MCF 10A (cell line): ENCODE measurements around the gene IL25. TPM values are rescaled to one million over a fixed set of nuclear protein-coding genes. Genes with fewer than 3 reads are reported as not detected.

Experiments used
- BruUV-seq: library from RNA; stranded (reverse); fragments of 400-500 nt; replicated peaks from 2 replicates; lab custom pipeline; 2021; lab: Mats Ljungman, UMichigan
- CTCF ChIA-PET: fragments of 300-600 bp; sonication (Branson Sonifier 250); formaldehyde crosslinking; extraction: SDS; loops from one replicate; lab custom pipeline; 2021; ENCODE audit warnings: antibody characterized with exemption, inconsistent platforms; lab: Yijun Ruan, JAX
- POLR2A ChIA-PET: fragments of 300-600, 350-650 bp; sonication (Branson Sonifier 250); formaldehyde crosslinking; extraction: SDS; loops from one replicate; lab custom pipeline; 2020; ENCODE audit warnings: antibody characterized with exemption, inconsistent platforms; lab: Yijun Ruan, JAX
- DNase-seq: peaks from one replicate; pipeline ENCODE4 v3.0.0-alpha.2; 2018; ENCODE audit not compliant: unreplicated experiment
- H3K27ac Mint-ChIP-seq: one replicate; pipeline ENCODE4 v1.8.0; 2022; ENCODE audit warnings: mild to moderate bottlenecking, low read depth, mixed read lengths; ENCODE audit not compliant: unreplicated experiment
- H3K27me3 Mint-ChIP-seq: one replicate; pipeline ENCODE4 v1.8.0; 2022; ENCODE audit warnings: mixed read lengths; ENCODE audit not compliant: insufficient read depth, unreplicated experiment
- H3K36me3 Mint-ChIP-seq: one replicate; pipeline ENCODE4 v1.8.0; 2022; ENCODE audit warnings: mild to moderate bottlenecking, moderate library complexity, mixed read lengths; ENCODE audit not compliant: insufficient read depth, unreplicated experiment
- H3K4me1 Mint-ChIP-seq: one replicate; pipeline ENCODE4 v1.8.0; 2022; ENCODE audit warnings: mixed read lengths; ENCODE audit not compliant: insufficient read depth, unreplicated experiment
- H3K4me3 Mint-ChIP-seq: one replicate; pipeline ENCODE4 v1.8.0; 2022; ENCODE audit warnings: mild to moderate bottlenecking, moderate library complexity, mixed read lengths; ENCODE audit not compliant: unreplicated experiment
- H3K9me3 Mint-ChIP-seq: one replicate; pipeline ENCODE4 v1.8.0; 2022; ENCODE audit warnings: mixed read lengths; ENCODE audit not compliant: unreplicated experiment
- intact Hi-C: fragments of 100-400 bp; cut with micrococcal nuclease; formaldehyde crosslinking; loops from 2 replicates; pipeline ENCODE4 v1.14.1; 2022
- total RNA-seq: library from RNA; stranded (reverse); gene quantifications from 2 replicates; pipeline ENCODE4 v1.2.3, GENCODE V29; 2022
- TF ChIP-seq, protein P1 (sequence below): fragments of 200-600 bp; IDR thresholded peaks from one replicate; pipeline ENCODE4 v1.8.0; 2022; ENCODE audit warnings: antibody characterized with exemption, mild to moderate bottlenecking; ENCODE audit not compliant: unreplicated experiment

Gene IL25
- total RNA-seq, 1 experiment from 2014 or later: not detected

GRCh38 chr14:23349156-23349845 is 23.3 kb upstream of the IL25 start:
- no TSS peak for BruUV-seq
- no peak overlapping the region for H3K27ac Mint-ChIP-seq
- TF ChIP-seq, protein P1, sequence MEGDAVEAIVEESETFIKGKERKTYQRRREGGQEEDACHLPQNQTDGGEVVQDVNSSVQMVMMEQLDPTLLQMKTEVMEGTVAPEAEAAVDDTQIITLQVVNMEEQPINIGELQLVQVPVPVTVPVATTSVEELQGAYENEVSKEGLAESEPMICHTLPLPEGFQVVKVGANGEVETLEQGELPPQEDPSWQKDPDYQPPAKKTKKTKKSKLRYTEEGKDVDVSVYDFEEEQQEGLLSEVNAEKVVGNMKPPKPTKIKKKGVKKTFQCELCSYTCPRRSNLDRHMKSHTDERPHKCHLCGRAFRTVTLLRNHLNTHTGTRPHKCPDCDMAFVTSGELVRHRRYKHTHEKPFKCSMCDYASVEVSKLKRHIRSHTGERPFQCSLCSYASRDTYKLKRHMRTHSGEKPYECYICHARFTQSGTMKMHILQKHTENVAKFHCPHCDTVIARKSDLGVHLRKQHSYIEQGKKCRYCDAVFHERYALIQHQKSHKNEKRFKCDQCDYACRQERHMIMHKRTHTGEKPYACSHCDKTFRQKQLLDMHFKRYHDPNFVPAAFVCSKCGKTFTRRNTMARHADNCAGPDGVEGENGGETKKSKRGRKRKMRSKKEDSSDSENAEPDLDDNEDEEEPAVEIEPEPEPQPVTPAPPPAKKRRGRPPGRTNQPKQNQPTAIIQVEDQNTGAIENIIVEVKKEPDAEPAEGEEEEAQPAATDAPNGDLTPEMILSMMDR: no peak
- no peak overlapping the region for H3K4me3 Mint-ChIP-seq
- H3K4me1 Mint-ChIP-seq: no peaks in the 10 kb centered on the region
- POLR2A ChIA-PET: no interaction called here
- CTCF ChIA-PET: interaction anchor here (0.6 to 1.1 kb wide), 4 partner anchors 14 to 31 kb away, joined by 3 to 4 read pairs (median 3); no protein-coding TSS in a partner anchor
- peaks cover 7% of the 10 kb centered on the region for H3K9me3 Mint-ChIP-seq
- peaks cover 47% of the 10 kb centered on the region for H3K27me3 Mint-ChIP-seq
- no peak for DNase-seq
- intact Hi-C loops: no loop called here
- no peaks in the 10 kb centered on the region for H3K36me3 Mint-ChIP-seq

DNA sequence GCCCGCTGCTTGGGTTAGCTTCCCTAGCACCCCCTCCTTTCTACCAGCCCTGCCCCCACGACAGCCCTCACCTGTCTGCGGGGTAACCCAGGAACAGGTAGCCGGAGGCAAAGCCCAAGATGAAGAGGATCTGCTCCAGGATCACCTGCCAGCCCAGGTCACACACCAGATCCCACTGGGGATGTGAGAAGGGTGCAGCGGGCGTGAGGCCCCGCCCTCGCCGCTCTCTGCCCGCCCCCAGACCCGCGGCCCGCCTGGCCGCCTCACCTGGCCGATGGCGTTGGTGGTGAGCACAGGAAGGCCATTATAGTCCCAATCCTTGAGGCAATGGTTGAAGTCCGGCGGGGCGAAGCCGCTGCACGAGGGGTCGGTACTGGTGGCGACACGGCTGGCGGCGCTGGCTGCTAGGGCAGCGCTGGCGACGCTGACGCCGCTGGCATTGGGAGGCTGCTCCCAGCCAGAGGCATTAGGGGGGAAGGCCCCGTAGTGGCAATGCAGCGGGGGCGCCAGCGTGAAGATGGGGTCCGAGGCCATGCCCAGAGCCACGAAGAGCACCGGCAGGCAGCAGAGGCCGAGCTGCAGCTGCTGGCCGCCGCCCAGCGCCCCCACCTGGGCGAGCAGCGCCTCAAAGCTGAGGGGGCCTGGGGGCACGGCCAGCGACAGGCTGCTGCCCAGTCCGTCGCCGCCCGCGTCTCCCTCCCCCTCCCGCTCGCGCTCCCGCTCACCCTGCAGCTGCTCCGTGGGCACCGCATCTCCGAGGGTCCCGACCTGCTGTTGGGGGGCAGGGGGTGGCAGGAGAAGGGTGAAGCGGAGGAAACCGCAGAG is 20.7 kb upstream of the IL25 start:
- no peaks in the 10 kb centered on the region for H3K4me1 Mint-ChIP-seq
- intact Hi-C loops: no loop called here
- H3K4me3 Mint-ChIP-seq: no peak overlapping the region
- no peaks in the 10 kb centered on the region for H3K36me3 Mint-ChIP-seq
- H3K27me3 Mint-ChIP-seq: peaks cover 71% of the 10 kb centered on the region
- ChIA-PET CTCF (interaction anchor here (0.7 kb wide), 1 partner anchor 28 kb away, joined by 3 read pairs; no protein-coding TSS in a partner anchor), POLR2A (no interaction called here)
- TF ChIP-seq, protein P1: no peak
- no peak overlapping the region for H3K27ac Mint-ChIP-seq
- BruUV-seq: no TSS peak
- DNase-seq: no peak
- H3K9me3 Mint-ChIP-seq: peaks cover 7% of the 10 kb centered on the region

DNA sequence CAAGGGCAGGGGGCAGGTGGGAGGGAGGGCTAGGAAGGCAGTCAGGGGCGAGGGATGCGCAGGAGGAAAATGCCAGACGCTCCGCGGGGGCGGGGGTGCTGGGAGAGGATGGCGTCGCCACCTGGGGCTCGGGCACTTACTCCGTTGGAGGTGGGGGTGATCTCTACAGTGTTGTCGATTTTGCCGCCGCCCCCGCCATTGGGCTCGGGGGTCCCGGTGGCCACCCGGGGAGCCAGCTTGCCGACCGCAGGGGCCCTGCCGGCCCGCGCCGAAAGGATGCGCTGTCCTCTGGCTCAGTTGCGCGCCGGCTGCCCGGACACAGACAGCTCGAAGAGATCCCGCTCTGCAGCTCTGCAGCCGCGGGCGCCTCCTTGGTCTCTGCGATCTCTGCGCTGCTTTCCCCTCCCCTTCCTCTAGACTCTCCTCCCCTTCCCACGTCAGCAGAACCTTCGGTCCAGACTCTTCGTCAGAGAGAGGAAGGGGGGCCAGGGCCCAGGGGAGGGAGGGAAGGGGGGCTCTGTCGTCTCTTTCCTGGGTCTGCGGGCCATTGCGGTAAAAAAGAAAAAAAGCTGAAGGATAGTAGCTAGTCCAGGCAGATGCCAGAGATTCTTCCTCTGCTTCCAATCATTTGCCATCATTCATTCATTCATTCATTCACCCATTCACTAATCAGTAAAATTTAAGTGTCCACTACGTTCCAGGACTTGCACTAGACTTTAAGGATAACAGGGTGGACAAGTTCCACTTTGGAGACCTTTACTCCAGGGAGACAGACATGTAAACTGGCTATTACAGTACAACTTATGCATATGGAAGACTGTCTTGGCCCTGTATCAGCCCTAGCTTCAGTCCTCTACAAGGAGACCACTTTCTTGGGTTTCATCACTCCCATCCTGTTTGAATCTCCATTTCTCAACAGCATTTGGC is 19.8 kb upstream of the IL25 start, which contains the start of gene SLC22A17:
Gene SLC22A17, minus strand, starts transcription at position 382 of the 927 bp plus-strand sequence.
- Mint-ChIP-seq H3K9me3 (peaks cover 7% of the 10 kb centered on the region), H3K4me1 (no peaks in the 10 kb centered on the region), H3K4me3 (no peak within 1 kb of the TSS), H3K27ac (no peak within 1 kb of the TSS), H3K36me3 (no peaks in the 10 kb centered on the region), H3K27me3 (peaks cover 71% of the 10 kb centered on the region)
- ChIA-PET CTCF (interaction anchor here (1.0 kb wide), 1 partner anchor 27 kb away, joined by 3 read pairs; no protein-coding TSS in a partner anchor), POLR2A (no interaction called here)
- BruUV-seq: no TSS peak
- TF ChIP-seq, protein P1: no peak
- intact Hi-C loops: no loop called here
- DNase-seq: no peak
